ENCODE measurements around the gene TADA2A.
"Not testable (repeated sequence)": the region's sequence is repeated elsewhere in the genome, so short reads cannot be mapped to it uniquely, and the experiment has no call there.

Gene TADA2A

GRCh38 chr17:37386462-37386861, 20.2 kb upstream of the TADA2A start:
- Mint-ChIP-seq H3K27ac (no peak overlapping the region), H3K27me3 (no peaks in the 10 kb centered on the region), H3K36me3 (ENCODE audit: low read depth) (peaks cover 8% of the 10 kb centered on the region), H3K4me3 (no peak overlapping the region), H3K4me1 (ENCODE audit: low read depth) (peaks cover 4% of the 10 kb centered on the region), H3K9me3 (no peaks in the 10 kb centered on the region)
- no peak for DNase-seq

DNA sequence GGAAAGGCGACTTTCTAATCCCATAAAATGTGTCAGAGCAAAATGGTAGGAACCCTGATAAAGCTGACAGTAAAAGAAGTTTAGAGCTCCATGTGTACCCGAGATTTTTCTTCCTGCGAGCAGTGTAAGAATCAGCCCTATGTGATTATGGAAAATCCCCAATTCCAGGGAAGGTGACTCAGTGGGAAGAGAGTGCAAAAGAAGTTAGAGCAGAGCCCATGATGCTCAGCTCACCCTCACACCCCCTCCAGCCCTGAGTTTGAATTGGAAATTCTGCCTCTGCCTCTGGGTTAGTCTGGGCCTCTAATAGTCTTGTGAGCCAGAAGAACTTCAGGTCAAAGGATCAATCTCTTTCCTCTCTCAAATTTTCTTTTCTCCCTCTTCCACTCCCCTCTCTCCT, 18.4 kb upstream of the TADA2A start:
- Mint-ChIP-seq H3K4me3 (no peak overlapping the region), H3K27me3 (no peaks in the 10 kb centered on the region), H3K36me3 (ENCODE audit: low read depth) (peaks cover 8% of the 10 kb centered on the region), H3K27ac (no peak overlapping the region), H3K9me3 (no peaks in the 10 kb centered on the region), H3K4me1 (ENCODE audit: low read depth) (peaks cover 19% of the 10 kb centered on the region)
- DNase-seq = no peak

DNA sequence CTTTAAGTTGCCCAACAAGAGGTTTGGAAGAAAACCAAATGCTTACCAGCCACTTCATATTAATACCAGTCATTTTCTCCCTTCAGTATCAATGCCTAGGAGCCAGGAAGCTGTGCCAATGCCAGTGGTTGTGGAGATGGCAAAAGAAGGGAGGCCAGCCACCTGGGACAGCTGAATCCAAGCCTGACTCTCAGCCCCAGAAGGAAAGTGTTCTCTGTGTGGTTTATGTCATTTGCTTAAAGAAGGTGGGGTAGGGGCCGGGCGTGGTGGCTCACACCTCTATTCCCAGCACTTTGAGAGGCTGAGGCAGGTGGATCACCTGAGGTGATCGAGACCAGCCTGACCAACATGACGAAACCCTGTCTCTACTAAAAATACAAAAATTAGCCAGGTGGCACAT, 17.5 kb upstream of the TADA2A start:
- H3K27me3 Mint-ChIP-seq = no peaks in the 10 kb centered on the region
- H3K9me3 Mint-ChIP-seq = no peaks in the 10 kb centered on the region
- H3K4me1 Mint-ChIP-seq (ENCODE audit: low read depth) = peaks cover 21% of the 10 kb centered on the region
- H3K27ac Mint-ChIP-seq = no peak overlapping the region
- no peak overlapping the region for H3K4me3 Mint-ChIP-seq
- no peak for DNase-seq
- peaks cover 8% of the 10 kb centered on the region for H3K36me3 Mint-ChIP-seq (ENCODE audit: low read depth)

DNA sequence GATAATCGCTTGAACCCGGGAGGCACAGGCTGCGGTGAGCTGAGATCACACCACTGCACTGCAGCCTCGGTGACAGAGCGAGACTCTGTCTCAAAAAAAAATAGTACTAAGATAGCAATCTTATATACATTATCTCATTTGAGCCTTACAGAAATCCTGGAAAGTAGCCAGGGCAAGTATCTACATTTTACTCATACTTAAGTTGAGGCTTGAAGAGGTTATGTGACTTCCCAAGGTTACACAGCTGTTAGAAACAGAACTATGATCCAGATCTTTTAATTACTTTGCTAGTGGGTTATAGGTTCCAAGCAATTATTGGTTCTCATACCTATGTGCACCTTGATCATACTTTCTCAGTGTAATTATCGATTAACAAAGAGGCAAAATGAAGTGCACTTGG, 15.5 kb upstream of the TADA2A start:
- DNase-seq = no peak
- Mint-ChIP-seq H3K27me3 (no peaks in the 10 kb centered on the region), H3K4me1 (ENCODE audit: low read depth) (peaks cover 21% of the 10 kb centered on the region), H3K27ac (no peak overlapping the region), H3K9me3 (no peaks in the 10 kb centered on the region), H3K4me3 (no peak overlapping the region), H3K36me3 (ENCODE audit: low read depth) (peaks cover 8% of the 10 kb centered on the region)

- Mint-ChIP-seq H3K27ac (peak overlapping the region; percentile 50), H3K4me1 (ENCODE audit: low read depth) (peaks cover 21% of the 10 kb centered on the region), H3K36me3 (ENCODE audit: low read depth) (peaks cover 8% of the 10 kb centered on the region), H3K9me3 (no peaks in the 10 kb centered on the region), H3K4me3 (no peak overlapping the region), H3K27me3 (no peaks in the 10 kb centered on the region)
- DNase-seq = no peak
Observed at GRCh38 chr17:37392024-37392590, 14.6 kb upstream of the TADA2A start.

- H3K4me1 Mint-ChIP-seq (ENCODE audit: low read depth) = peaks cover 24% of the 10 kb centered on the region
- H3K27ac Mint-ChIP-seq = peak overlapping the region; percentile 16
- H3K9me3 Mint-ChIP-seq = no peaks in the 10 kb centered on the region
- no peak overlapping the region for H3K4me3 Mint-ChIP-seq
- peaks cover 4% of the 10 kb centered on the region for H3K36me3 Mint-ChIP-seq (ENCODE audit: low read depth)
- no peaks in the 10 kb centered on the region for H3K27me3 Mint-ChIP-seq
- no peak for DNase-seq
Observed at GRCh38 chr17:37393352-37393751, 13.3 kb upstream of the TADA2A start.

DNA sequence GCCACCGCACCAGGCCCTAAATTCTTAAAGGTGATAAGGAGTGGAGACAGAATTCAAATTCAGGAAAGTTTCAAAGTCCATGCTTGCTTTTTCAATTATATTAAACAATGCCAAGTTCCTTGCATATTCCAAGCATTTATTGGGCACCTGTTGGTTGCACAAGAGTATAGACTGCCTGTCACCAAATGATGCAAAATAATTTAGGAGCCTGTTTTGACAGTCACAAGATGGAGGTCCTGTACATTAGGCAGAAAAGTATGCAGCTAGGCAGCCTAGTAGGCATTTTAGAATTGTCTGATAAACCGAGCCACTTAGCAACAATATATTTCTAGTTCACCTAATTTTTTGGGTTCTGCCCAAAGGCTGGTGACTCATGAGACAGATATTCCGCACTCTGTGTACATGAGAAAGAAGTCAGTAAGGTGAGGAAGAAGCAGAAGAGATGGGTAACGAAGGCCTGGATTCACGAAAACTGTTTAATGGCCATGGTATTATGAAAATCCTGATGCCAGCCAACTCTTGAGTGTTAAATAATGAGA, 7.4 kb upstream of the TADA2A start:
- H3K9me3 Mint-ChIP-seq = no peaks in the 10 kb centered on the region
- H3K4me3 Mint-ChIP-seq = no peak overlapping the region
- DNase-seq = no peak
- H3K27ac Mint-ChIP-seq = no peak overlapping the region
- peaks cover 19% of the 10 kb centered on the region for H3K36me3 Mint-ChIP-seq (ENCODE audit: low read depth)
- H3K4me1 Mint-ChIP-seq (ENCODE audit: low read depth) = peaks cover 23% of the 10 kb centered on the region
- H3K27me3 Mint-ChIP-seq = no peaks in the 10 kb centered on the region

- Mint-ChIP-seq H3K27me3 (no peaks in the 10 kb centered on the region), H3K4me3 (no peak overlapping the region), H3K4me1 (ENCODE audit: low read depth) (peaks cover 33% of the 10 kb centered on the region), H3K9me3 (no peaks in the 10 kb centered on the region), H3K27ac (no peak overlapping the region), H3K36me3 (ENCODE audit: low read depth) (peaks cover 30% of the 10 kb centered on the region)
- no peak for DNase-seq
Observed at GRCh38 chr17:37400505-37400904, 6.2 kb upstream of the TADA2A start.

GRCh38 chr17:37405522-37405921, 1.2 kb upstream of the TADA2A start:
- Mint-ChIP-seq H3K36me3 (ENCODE audit: low read depth) (peaks cover 72% of the 10 kb centered on the region), H3K4me3 (peak overlapping the region; percentile 96), H3K4me1 (ENCODE audit: low read depth) (peaks cover 48% of the 10 kb centered on the region), H3K27ac (peak overlapping the region; percentile 97)
- not testable (repeated sequence) for H3K27me3 Mint-ChIP-seq, DNase-seq, H3K9me3 Mint-ChIP-seq

GRCh38 chr17:37405955-37406634, 591 bp upstream of the TADA2A start:
- Mint-ChIP-seq H3K27me3 (no peaks in the 10 kb centered on the region), H3K27ac (peak overlapping the region; percentile 97), H3K9me3 (no peaks in the 10 kb centered on the region), H3K4me3 (peak overlapping the region; percentile 96), H3K4me1 (ENCODE audit: low read depth) (peaks cover 52% of the 10 kb centered on the region), H3K36me3 (ENCODE audit: low read depth) (peaks cover 78% of the 10 kb centered on the region)
- DNase-seq = no peak

DNA sequence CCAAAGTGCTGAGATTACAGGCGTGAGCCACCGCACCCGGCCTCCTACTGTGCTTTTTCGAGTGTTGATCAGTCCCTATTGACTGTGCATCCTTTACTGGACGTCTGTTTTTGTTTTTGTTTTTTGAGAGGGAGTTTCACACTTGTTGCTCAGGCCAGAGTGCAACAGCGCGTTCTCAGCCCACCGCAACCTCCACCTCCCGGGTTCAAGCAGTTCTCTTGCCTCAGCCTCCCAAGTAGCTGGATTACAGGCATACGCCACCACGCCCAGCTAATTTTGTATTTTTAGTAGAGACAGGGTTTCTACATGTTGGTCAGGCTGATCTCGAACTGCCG, 1.4 kb downstream of the TADA2A start:
- peak overlapping the region; percentile 93 for H3K4me3 Mint-ChIP-seq
- H3K36me3 Mint-ChIP-seq (ENCODE audit: low read depth) = peaks cover 87% of the 10 kb centered on the region
- H3K27ac Mint-ChIP-seq = peak overlapping the region; percentile 98
- peaks cover 49% of the 10 kb centered on the region for H3K4me1 Mint-ChIP-seq (ENCODE audit: low read depth)
- H3K27me3 Mint-ChIP-seq, H3K9me3 Mint-ChIP-seq, DNase-seq: not testable (repeated sequence)

DNA sequence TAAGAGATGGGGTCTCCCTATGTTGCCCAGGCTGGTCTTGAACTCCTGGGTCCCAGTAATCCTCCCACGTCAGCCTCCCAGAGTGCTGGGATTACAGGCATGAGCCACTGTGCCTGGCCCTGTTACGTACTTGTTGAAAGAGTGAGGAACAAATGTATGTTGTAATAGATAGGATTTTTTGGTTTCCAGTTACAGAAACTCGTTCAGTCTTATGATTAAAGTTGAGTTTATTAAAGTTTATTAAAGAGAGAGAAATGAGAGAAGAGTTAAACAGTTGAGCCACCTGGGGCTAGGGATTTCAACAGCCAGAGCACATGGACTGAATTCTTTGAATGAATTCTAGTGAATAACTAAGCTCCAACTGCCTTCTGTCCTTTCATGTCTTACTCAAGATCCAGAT, 3.7 kb downstream of the TADA2A start:
- no peaks in the 10 kb centered on the region for H3K9me3 Mint-ChIP-seq
- H3K36me3 Mint-ChIP-seq (ENCODE audit: low read depth) = peaks cover 91% of the 10 kb centered on the region
- H3K4me3 Mint-ChIP-seq = no peak overlapping the region
- DNase-seq = no peak
- H3K27me3 Mint-ChIP-seq = no peaks in the 10 kb centered on the region
- H3K27ac Mint-ChIP-seq = peak overlapping the region; percentile 60
- H3K4me1 Mint-ChIP-seq (ENCODE audit: low read depth) = peaks cover 39% of the 10 kb centered on the region

DNA sequence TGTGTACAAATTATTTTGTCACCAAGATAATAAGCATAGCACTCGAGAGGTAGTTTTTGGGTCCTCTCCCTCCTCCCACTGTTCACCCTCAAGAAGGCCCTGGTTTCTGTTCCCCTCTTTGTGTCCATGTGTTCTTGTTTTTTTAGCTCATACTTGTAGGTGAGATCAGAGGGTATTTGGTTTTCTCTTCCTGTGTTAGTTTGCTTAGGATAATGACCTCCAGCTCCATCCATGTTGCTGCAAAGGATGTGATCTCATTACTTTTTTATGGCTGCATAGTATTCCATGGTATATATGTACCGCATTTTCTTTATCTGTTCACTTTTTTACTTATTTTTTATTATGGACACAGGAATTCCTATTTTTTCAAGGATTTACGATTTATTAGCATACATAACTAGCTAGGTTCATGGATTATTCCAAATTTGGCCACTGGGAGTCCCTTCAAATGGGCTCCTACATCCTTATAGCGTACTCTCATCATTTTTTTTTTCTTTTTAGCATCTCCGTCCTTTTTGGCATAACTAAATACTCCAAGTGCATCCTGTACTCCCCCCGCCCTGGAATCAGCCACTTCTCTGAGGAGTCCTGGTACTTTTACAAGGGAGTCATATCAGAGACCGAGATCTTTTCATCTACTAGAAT, 7.3 kb downstream of the TADA2A start:
- H3K27ac Mint-ChIP-seq = no peak overlapping the region
- H3K4me3 Mint-ChIP-seq = no peak overlapping the region
- H3K27me3 Mint-ChIP-seq = no peaks in the 10 kb centered on the region
- DNase-seq = no peak
- H3K9me3 Mint-ChIP-seq = no peaks in the 10 kb centered on the region
- peaks cover 88% of the 10 kb centered on the region for H3K36me3 Mint-ChIP-seq (ENCODE audit: low read depth)
- peaks cover 28% of the 10 kb centered on the region for H3K4me1 Mint-ChIP-seq (ENCODE audit: low read depth)

DNA sequence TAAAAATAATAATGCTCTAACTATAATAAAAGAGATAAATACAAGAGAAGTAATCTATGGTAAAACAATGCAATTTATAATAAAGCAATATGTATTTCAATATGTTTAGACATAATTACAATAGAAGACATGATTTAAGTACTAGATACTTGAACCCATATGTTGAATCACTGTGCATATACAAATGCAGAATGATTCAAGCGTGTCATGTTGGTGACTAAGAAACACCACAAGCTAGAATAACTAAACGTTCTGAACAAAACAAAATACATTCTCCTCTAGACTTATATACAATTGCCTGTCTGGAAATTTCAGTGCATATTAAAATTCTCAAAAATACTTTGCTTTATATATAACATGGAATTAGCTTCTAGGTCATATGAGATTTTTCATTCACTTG, 11.2 kb downstream of the TADA2A start:
- Mint-ChIP-seq H3K36me3 (ENCODE audit: low read depth) (peaks cover 65% of the 10 kb centered on the region), H3K4me1 (ENCODE audit: low read depth) (peaks cover 15% of the 10 kb centered on the region), H3K9me3 (no peaks in the 10 kb centered on the region), H3K27me3 (no peaks in the 10 kb centered on the region), H3K4me3 (no peak overlapping the region), H3K27ac (no peak overlapping the region)
- no peak for DNase-seq

DNA sequence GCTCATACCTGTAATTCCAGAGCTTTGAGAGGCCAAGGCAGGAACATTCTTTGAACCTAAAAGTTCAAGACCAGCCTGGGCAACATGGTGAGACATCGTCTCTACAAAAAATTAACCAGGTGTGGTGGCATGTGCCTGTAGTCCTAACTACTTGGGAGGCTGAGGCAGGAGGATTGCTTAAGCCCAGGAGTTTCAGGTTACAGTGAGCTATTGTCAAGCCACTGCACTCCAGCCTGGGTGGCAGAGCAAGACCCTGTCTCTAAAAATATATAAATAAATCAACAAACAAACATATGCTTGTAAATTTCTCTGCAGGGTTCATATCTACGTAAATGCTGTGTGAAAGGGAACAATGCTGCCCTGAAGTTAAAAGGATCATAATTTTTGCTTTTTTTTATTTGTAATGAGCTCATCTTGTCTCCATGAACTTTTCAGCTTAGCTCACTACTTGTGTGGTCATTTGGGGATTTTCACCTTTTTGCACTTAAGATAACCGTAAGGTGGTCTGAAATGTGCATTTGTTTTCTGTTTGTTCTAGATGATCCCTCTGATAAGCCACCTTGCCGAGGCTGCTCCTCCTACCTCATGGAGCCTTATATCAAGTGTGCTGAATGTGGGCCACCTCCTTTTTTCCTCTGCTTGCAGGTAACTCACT, 16.4 kb downstream of the TADA2A start:
- no peak for DNase-seq
- H3K36me3 Mint-ChIP-seq (ENCODE audit: low read depth) = peaks cover 66% of the 10 kb centered on the region
- no peaks in the 10 kb centered on the region for H3K9me3 Mint-ChIP-seq
- no peak overlapping the region for H3K4me3 Mint-ChIP-seq
- no peak overlapping the region for H3K27ac Mint-ChIP-seq
- peaks cover 3% of the 10 kb centered on the region for H3K4me1 Mint-ChIP-seq (ENCODE audit: low read depth)
- no peaks in the 10 kb centered on the region for H3K27me3 Mint-ChIP-seq

Measured in activated T-cell treated with anti-CD3 and anti-CD28 coated beads, Interleukin-2, amount 50 U/mL, for 24 hours (primary cell).